GM18873 (cell line): ENCODE data around the gene NR1H3.
"Not testable (repeated sequence)": the region's sequence is repeated elsewhere in the genome, so short reads cannot be mapped to it uniquely, and the experiment has no call there.

Experiments used
- ATAC-seq: cut with Tn5 transposase; IDR thresholded peaks from one replicate; pipeline ENCODE4 v1.9.1; 2021; ENCODE audit warnings: mild to moderate bottlenecking, moderate library complexity, moderate number of reproducible peaks; ENCODE audit not compliant: unreplicated experiment, low FRiP score

The NR1H3 gene

DNA sequence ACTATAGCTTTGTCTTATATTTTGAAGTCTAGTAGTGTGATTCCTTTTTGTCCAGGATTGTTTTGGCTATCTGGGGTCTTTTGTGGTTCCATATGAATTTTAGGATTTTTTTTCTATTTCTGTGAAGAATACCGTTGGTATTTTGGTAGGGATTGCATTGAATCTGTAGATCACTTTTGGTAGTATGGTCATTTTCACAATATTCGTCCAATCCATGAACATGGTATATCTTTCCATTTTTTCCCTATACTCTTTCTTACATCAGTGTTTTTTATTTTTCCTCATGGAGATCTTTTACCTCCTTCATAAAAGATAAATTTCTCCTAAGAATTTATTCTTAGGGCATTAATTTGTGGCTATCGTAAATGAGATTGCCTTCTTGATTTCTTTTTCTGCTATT is 41.3 kb downstream of the NR1H3 start:
- no peak for ATAC-seq

GRCh38 chr11:47302853-47303252 is 45.1 kb downstream of the NR1H3 start:
- ATAC-seq = no peak

DNA sequence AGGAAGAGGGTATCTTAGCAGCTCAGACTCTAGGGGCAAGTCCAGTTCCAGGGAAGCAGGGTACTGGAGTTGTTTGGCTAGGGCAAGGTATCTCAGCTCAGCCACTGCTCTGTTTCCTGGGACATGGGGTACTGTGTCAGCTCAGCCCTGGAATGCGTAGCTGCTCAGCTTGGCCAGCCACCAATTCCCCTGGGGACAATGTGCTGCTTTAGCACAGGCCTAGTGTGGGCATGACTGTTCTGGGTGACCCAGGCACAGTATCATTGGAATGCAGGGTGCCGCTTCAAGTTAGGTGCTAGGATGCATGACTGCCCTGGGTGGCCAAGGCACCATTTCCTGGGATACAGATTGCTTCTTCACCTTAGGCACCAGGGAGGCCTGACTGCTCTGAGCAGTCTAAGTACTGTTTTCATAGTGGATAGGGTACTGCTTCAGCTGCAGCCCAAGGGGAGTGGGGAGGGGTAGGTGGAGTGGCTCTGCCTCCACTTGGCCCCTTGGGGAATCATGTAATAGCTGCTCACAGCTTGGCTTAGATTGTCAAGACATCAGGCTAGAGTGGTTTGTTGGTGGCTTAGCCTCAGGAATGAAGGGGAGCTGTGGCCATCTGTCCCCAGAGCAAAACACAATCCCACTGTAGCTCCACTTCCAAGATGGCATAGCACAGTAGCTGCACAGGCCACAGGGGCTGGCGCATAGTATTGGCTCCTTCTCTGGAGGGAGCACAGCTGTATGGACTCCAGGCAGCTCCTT is 48.1 kb downstream of the NR1H3 start:
- ATAC-seq = no peak

DNA sequence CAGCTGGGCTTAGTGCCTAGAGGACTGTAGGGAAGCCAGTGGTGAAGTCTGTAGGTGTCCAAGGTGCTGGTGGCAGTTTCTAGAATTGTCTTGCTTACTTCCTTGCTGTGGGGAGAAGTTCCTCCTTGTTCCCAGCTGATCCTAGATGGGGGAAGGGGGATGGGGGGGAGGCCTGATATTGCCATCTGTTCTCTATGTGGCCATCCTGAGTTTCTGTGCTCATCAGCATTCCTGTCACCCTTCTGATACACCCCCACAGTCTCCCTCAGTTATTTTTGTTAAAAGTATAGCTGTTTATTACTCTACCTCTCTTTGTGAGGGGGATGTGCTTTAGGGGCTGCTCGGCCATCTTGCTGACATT is 48.7 kb downstream of the NR1H3 start:
- no peak for ATAC-seq

GRCh38 chr11:47308050-47308823 is 50.4 kb downstream of the NR1H3 start:
- no peak for ATAC-seq

- no peak for ATAC-seq
These were observed 57.2 kb downstream of the NR1H3 start for GRCh38 chr11:47314992-47315391.

DNA sequence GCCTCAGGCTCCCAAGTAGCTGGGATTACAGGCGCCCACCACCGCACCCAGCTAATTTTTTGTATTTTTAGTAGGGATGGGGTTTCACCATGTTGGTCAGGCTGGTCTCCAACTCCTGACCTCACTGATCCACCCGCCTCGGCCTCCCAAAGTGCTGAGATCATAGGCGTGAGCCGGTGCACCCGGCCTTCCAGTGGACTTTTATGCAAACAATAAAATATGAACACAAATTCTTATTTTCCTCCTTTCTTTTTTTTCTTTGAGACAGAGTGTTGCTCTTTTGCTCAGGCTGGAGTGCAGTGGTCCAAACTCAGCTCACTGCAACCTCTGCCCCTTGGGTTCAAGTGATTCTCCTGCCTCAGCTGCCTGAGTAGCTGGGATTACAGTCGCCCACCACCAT is 58.7 kb downstream of the NR1H3 start:
- ATAC-seq = not testable (repeated sequence)

DNA sequence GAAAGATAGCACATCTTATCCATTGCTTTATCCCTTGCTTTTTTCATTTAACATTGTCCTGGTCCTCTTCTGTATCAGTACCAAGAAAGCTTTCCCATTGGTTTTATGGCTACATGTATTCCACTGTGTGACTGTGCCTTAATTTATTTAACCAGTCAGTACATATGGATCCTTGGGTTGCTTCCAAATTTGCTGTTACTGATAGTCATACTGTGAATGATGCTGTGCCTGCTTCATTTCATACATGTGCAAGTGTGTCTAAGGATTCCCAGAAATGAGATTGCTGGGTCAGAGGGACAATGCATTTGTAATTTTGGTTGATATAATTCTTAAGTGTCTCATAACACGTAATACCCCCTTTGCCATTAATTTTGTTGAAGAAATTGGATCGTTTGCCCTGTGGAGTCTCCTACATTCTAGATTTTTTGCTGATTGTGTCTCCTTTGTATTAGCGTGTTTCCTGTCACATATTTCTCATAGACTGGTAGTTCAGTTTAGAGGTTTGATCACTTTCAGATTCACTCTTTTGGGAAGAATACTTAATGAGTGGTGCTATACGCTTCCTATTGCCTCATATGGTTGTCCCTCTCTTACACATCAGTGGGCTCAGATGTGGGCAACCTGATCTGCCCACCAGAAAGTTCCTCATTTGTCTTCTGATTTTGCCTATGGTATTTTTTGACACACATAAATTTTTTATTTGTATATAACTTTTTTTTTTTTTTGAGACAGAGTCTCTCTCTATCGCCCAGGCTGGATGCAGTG is 59.5 kb downstream of the NR1H3 start:
- no peak for ATAC-seq

DNA sequence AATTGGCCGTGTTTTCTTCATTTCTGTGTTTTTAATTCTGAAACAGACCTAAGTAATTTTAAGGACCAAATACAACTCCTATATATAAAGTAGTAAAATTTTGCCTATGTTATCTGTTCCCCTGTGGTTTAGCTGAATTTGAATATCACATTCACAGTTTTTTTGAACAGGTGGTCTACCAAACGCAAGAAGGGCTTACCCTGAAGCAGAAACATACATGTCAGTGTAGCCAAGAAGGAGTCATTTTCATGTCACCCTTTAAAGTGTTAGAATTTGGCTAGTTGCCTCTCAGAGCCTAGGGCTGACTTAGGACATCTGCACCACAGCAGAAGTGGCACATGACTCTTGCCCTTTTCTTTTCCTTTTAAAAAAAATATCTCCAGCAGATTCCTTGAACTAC is 60.4 kb downstream of the NR1H3 start:
- no peak for ATAC-seq
